ENCODE results near the gene SLC1A6. TPM values are rescaled to one million over a fixed set of nuclear protein-coding genes. Genes with fewer than 3 reads are reported as not detected.
"Not testable (repeated sequence)": the region's sequence is repeated elsewhere in the genome, so short reads cannot be mapped to it uniquely, and the experiment has no call there.

The SLC1A6 gene
- polyA plus RNA-seq, 1 donor from 2014 or later, result 46.6 TPM

- H3K9ac ChIP-seq (ENCODE audit: low read length), result no peak overlapping the region
- no peak overlapping the region for H3K27ac ChIP-seq (ENCODE audit: low read length)
- H3K36me3 ChIP-seq (ENCODE audit: insufficient read depth, low read length), result no peaks in the 10 kb centered on the region
- no peak overlapping the region for H2AFZ ChIP-seq (ENCODE audit: low read depth, low read length)
- no peaks in the 10 kb centered on the region for H3K9me3 ChIP-seq (ENCODE audit: low read length)
- no peak overlapping the region for H3K4me2 ChIP-seq (ENCODE audit: low read length)
- no peaks in the 10 kb centered on the region for H3K79me2 ChIP-seq (replicated peaks; ENCODE audit: insufficient read depth, low read length)
- H4K20me1 ChIP-seq (ENCODE audit: insufficient read depth), result no peaks in the 10 kb centered on the region
- no peaks in the 10 kb centered on the region for H3K9me2 ChIP-seq (ENCODE audit: insufficient read depth, low read length)
- TF ChIP-seq, protein P1, sequence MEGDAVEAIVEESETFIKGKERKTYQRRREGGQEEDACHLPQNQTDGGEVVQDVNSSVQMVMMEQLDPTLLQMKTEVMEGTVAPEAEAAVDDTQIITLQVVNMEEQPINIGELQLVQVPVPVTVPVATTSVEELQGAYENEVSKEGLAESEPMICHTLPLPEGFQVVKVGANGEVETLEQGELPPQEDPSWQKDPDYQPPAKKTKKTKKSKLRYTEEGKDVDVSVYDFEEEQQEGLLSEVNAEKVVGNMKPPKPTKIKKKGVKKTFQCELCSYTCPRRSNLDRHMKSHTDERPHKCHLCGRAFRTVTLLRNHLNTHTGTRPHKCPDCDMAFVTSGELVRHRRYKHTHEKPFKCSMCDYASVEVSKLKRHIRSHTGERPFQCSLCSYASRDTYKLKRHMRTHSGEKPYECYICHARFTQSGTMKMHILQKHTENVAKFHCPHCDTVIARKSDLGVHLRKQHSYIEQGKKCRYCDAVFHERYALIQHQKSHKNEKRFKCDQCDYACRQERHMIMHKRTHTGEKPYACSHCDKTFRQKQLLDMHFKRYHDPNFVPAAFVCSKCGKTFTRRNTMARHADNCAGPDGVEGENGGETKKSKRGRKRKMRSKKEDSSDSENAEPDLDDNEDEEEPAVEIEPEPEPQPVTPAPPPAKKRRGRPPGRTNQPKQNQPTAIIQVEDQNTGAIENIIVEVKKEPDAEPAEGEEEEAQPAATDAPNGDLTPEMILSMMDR (IDR thresholded peaks at IDR 0.05; ENCODE audit: poor library complexity, severe bottlenecking), result no peak
- TF ChIP-seq REST (IDR thresholded peaks at IDR 0.05; ENCODE audit: borderline replicate concordance), result no peak
- H3K4me3 ChIP-seq (ENCODE audit: low read length), result no peak overlapping the region
- no peaks in the 10 kb centered on the region for H3F3A ChIP-seq (ENCODE audit: insufficient read depth, low read length, poor library complexity, severe bottlenecking)
- no peaks in the 10 kb centered on the region for H3K27me3 ChIP-seq (ENCODE audit: insufficient read depth, low read depth, low read length)
Observed at GRCh38 chr19:14950421-14950820, 29.2 kb downstream of the SLC1A6 start.

DNA sequence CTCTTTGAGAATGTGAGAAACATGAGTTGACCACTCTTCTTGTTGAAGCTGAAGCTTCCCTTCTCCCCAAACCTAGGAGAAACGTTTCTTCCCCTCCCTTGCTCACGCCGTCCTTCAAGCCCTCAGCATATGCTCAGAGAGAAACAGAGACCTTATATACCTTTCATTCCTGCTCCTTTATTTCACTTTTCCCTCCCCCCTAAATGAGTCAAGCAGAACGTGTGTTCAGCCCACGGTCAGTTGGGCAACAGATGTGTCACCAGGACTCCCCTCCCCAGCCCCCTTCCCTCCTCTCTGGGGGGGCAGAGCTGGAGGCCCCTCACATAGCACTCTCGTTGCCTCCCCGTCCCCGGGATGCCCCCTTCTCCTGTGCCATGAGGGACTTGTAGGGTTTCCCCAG, 29.8 kb downstream of the SLC1A6 start:
- Histone ChIP-seq H3K36me3 (ENCODE audit: insufficient read depth, low read length) (no peaks in the 10 kb centered on the region), H3K4me2 (ENCODE audit: low read length) (no peak overlapping the region), H3K27me3 (ENCODE audit: insufficient read depth, low read depth, low read length) (no peaks in the 10 kb centered on the region), H3K4me3 (ENCODE audit: low read length) (no peak overlapping the region), H2AFZ (ENCODE audit: low read depth, low read length) (no peak overlapping the region), H3K27ac (ENCODE audit: low read length) (no peak overlapping the region), H3F3A (ENCODE audit: insufficient read depth, low read length, poor library complexity, severe bottlenecking) (no peaks in the 10 kb centered on the region), H4K20me1 (ENCODE audit: insufficient read depth) (no peaks in the 10 kb centered on the region), H3K79me2 (replicated peaks; ENCODE audit: insufficient read depth, low read length) (no peaks in the 10 kb centered on the region), H3K9me2 (ENCODE audit: insufficient read depth, low read length) (no peaks in the 10 kb centered on the region), H3K9ac (ENCODE audit: low read length) (no peak overlapping the region), H3K9me3 (ENCODE audit: low read length) (no peaks in the 10 kb centered on the region)
- no peak for TF ChIP-seq REST (IDR thresholded peaks at IDR 0.05; ENCODE audit: borderline replicate concordance)
- no peak for TF ChIP-seq EZH2 (IDR thresholded peaks at IDR 0.05; ENCODE audit: borderline replicate concordance, insufficient read depth, low read length, poor library complexity, severe bottlenecking)
- TF ChIP-seq, protein P1 (IDR thresholded peaks at IDR 0.05; ENCODE audit: poor library complexity, severe bottlenecking), result no peak
- no peak for TF ChIP-seq MXI1 (conservative IDR thresholded peaks at IDR 0.05; ENCODE audit: poor library complexity, severe bottlenecking)

GRCh38 chr19:14949413-14949812, 30.3 kb downstream of the SLC1A6 start:
- H4K20me1 ChIP-seq (ENCODE audit: insufficient read depth); H3K79me2 ChIP-seq (replicated peaks; ENCODE audit: insufficient read depth, low read length); H3K4me2 ChIP-seq (ENCODE audit: low read length); H3K4me3 ChIP-seq (ENCODE audit: low read length); H3K9me2 ChIP-seq (ENCODE audit: insufficient read depth, low read length); H3K9me3 ChIP-seq (ENCODE audit: low read length); H3K9ac ChIP-seq (ENCODE audit: low read length); H3K27ac ChIP-seq (ENCODE audit: low read length); H3K27me3 ChIP-seq (ENCODE audit: insufficient read depth, low read depth, low read length); H3K36me3 ChIP-seq (ENCODE audit: insufficient read depth, low read length); H3F3A ChIP-seq (ENCODE audit: insufficient read depth, low read length, poor library complexity, severe bottlenecking); H2AFZ ChIP-seq (ENCODE audit: low read depth, low read length): not testable (repeated sequence)

Data from neural cell (in vitro differentiated cells).